ENCODE results near the gene AFF4. TPM values are rescaled to one million over a fixed set of nuclear protein-coding genes. Genes with fewer than 3 reads are reported as not detected.

AFF4 gene
- total RNA-seq, 1 experiment from 2014 or later, result 25.0 TPM

DNA sequence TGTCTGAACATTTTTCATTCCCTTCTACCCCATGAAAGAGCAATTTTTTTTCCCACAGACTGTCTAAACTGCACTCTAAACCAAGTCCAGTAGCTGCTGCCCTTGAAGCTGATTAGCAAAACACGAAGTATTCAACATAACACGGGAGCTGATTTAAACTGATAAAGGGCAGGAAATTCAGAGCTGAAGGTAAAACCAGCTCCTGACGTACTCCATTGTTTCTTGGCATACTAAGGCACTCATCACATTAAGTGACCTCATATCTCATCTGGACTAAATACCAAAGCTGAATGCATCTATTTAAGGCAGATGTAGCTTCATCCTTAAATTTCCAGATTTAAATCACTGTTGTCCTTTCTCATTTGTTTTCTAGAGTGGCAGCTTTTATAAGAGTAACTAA, 109.1 kb downstream of the AFF4 start:
- DNase-seq (ENCODE audit: low read depth), result no peak

DNA sequence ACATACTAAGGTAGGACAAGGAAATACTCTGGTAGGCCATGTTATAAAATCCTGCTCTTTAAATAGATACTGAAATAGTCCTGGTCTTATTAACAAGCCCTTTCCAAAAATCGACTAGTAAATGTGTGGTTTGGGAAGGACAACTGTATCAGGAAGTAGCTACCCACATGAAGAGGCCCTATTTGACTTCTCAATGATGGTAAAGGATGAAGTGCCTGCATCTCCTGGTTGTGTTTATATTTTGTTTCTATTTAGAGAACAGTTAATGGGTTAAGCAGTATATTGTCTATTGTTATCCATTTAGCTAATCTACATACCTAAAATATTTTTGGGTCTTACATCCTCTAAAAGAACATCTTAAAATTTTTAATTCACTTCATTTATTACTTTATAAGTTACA, 109.6 kb downstream of the AFF4 start:
- DNase-seq (ENCODE audit: low read depth), result no peak

DNA sequence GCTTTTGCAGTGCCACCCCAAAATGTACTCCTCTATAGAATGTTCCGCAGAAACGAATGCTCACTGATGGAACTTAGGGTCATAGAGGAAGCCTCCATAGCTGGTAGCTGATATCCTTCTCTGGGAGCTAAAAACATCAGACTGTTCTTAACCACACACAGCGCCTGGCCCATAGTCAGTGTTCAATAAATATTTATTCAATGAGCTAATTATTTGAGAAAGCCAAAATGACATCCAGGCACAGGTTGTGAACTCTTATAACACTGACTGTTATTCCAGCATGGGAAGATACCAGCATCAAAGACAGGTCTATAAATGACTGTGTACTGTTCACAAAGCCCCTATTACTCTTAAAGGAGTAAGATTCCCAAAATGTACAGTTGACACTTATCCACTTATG, 110.1 kb downstream of the AFF4 start:
- DNase-seq (ENCODE audit: low read depth), result no peak

DNA sequence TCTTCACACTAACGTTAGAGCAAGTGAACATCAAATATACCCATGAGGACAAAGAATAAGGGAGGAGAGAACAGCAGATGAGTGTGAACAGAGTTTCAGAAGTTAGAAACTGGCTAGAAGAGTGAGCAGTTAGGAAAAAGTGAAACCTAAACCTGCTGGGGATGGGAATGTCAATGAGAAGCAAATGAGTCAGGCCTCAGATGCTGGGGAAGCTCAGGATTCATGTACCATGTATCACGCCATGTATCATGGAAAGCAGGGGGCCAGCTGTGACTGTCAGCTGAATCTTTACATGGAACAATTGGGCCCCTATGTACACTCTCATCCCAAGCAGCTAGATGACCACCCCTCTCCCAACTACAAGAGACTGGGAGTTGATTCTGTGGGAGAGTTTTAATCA, 113.4 kb downstream of the AFF4 start:
- DNase-seq (ENCODE audit: low read depth), result peak; percentile 57

DNA sequence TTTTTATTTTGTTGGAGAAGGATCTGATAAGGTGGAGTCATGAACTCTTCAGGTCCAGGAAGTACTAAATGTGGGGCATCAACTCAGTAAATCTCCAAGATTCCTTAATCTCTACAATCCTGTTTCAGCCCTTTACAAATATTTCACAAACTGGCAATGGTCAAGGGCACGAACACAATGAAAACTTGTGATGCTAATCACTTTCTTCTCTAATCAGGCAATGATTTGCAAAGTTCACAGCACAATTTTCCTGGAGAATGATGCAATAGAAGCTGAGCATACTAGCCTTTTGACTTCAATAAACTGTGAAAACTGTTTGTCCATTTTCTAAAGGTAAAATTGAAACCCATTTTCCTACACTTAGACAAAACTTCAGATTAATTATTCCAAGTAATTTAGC, 114.1 kb downstream of the AFF4 start:
- no peak for DNase-seq (ENCODE audit: low read depth)

DNA sequence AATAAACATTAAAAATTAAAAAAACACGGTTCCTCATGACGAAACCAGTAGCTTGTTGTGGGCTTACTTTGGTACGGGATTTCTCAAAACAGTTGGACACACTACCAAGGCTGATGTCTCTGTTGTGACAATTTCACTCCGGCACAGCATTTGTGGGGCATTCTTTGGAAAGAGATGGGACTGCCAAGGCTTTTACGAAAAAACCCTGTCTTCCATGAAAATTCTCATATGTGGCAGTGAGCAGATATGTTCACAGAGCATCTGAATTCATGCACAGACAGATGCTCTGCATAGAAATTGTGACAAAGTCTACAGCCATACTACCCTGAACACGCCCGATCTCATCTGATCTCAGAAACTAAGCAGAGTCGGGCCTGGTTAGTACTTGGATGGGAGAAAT, 115.2 kb downstream of the AFF4 start:
- DNase-seq (ENCODE audit: low read depth), result no peak

DNA sequence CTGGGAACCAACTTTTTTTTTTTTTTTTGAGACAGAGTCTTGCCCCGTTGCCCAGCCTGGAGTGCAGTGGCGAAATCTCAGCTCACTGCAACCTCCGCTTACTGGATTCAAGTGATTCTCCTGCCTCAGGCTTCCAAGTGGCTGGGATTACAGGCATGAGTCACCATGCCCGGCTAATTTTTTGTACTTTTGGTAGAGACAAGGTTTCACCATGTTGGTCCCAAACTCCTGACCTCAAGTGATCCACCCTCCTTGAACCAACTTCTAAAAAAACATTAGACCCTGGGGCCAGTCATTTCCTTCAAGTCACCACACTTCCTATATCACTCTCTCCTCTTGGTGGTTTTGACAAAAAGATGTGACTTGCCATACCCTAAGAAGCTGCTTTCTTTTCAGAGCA, 122.1 kb downstream of the AFF4 start:
- peak; percentile 48 for DNase-seq (ENCODE audit: low read depth)

DNA sequence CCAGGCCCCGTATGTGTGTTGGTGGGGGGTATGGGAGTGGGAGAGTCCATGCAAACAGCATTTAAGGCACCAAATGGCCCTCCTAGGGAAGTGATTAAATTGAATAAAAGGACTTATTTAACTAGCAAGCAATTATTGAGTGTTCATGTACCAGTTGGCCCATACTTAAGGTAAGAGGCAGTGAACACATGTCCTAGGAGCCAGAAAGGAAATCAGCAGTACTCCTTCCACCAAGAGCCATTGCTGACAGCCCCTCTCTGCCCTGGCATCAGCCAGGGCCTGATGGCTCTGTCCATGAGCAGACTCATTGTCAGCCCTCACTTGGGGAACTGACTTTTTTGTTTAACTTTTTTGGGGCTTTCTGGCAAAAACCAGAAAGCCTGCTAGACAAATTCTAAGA, 122.5 kb downstream of the AFF4 start:
- no peak for DNase-seq (ENCODE audit: low read depth)

DNA sequence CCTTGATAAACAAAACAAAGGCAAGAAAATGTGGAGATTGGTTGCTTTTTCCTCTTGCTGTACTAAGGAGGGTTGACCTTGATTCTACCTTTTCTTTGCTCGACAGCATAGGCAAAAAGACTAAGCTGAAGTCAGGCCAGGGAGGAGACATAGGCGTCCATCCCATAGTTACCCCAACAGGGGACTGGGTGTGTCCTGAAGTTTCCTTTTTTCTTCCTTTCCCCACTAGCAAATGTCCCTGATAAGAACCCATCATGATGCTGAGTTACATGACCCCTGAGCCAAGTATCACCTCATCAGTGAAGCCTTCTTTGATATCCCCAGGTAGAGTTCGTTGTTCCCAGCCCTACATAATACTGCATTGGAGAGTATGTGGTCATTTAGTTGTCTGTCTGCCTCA, 123.1 kb downstream of the AFF4 start:
- no peak for DNase-seq (ENCODE audit: low read depth)

DNA sequence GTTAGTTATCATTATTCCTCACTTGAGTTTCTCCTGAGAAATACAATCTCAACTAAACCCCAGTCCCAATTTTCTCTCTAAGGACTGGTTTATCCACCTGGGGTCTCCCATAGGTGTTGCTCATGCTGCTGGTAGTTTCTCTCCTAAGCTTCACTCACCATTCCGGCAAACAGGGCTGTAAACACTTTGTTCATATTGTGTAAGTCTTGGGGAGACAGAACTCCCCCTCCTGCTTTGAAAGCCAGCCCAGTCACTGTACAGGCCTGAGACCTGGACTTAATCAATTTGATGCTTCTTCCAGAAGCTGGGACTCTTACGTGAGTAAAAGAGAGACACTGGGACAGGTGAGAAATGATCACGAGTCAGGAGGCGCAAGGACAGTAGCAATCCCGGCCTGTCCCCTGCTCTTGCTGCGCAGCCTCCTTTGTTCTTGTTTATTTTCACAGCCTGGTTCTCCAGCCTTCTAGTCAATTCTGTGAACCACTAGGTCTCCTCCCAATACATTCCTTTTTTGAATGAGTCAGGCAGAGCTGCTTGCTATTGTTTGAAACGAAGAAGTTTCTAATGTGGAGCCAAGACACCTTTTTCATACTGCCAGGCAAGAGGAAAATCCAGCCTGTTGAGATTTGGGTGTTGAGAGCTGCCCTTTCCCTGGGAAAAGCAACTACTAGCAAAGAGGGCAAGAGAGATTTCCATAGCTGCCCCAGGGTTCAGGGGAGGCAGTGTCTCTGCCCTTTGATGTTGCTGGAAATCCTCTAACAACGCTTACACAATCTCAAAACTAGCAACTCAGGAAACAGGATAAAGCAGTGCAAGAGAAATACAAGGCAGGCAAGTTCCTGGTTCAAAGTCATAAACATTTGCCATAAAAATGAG, 123.8 kb downstream of the AFF4 start:
- no peak for DNase-seq (ENCODE audit: low read depth)

DNA sequence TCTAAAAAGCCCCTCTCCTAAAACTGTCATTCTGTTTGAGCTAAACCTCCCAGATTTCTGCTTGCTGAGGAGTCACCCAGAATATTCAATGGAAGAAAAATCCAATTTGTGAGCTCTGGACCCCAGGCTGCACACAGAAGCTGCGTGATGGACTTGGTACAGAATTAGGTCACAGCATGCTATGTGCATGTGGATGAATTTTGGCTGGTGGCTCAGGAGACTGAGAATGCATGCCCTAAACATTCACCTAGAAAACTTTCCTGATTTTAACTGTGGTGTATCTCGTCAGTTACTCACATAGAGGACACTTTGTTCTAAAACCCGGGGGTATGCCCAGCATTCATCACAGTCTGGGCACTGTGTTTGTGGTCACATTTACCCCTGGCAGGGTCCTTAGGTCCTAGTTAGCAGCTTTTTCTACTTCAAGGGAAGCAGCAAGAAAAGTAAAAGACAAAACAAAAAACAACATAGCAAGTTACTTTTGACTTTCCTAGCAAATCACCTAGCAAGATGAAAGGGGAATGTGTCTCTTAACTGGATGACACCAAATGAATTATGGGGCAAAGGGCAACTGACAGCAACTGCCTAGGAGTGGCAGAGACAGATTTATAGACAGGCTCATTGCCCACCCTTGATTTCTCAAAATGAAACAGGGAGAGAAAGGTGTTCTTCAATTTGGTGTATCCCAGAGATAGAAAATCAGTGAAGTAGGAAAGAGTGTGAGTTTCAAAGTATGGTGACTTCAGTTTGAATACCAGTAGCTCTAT, 124.7 kb downstream of the AFF4 start:
- no peak for DNase-seq (ENCODE audit: low read depth)

DNA sequence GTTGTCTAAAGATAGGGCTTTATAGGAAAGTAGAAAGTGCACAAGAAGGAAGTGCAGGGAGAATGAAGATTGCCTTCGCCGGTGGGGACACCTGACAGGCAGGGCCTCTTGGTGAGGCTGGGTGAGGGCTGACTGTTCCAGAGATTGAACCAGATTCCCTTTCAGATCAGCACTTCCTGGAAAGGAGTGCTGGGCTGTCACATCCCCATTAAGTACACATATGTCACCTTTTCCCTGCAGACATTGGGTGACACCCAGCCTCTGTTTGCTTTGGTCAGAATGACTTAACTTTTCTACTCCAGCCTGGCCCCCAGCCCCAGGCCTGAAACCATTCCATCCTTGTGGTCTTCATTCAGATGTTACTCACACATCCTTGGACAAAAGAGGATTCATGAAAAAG, 125.6 kb downstream of the AFF4 start:
- DNase-seq (ENCODE audit: low read depth), result no peak

DNA sequence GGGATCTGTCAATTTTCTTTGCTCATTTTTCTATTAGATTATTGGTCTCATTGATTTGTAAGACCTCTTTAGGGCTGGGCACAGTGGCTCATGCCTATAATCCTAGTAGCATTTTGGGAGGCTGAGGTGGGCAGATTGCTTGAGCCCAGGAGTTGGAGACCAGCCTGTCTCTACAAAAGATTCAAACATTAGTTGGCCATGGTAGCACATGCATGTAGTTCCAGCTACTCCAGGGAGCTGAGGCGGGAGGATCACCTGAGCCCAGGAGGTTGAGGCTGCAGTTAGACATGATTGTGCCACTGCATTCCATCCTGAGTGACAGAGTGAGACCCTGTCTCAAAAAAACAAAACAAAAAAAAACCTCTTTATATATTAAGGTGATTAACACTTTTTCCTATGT, 126.6 kb downstream of the AFF4 start:
- DNase-seq (ENCODE audit: low read depth), result no peak

DNA sequence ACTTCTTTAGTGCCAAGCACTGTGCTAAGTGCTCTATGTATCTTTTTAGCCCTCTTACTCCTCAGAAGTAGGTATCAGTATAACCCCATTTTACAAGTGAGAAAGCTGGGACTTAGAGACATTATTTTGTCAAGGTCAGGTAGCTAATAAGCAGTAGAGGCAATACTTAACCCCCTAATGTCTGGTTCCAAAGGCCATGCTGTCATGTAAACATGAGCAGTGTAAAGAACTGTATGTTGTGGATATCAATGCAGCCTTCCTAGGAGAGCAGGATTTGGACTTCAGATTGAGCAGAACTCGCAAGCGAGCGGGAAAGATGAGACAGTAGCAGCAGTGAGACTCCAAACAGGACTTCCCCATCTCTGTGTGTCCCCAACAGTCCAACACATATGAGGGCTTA, 129.4 kb downstream of the AFF4 start:
- DNase-seq (ENCODE audit: low read depth), result no peak

DNA sequence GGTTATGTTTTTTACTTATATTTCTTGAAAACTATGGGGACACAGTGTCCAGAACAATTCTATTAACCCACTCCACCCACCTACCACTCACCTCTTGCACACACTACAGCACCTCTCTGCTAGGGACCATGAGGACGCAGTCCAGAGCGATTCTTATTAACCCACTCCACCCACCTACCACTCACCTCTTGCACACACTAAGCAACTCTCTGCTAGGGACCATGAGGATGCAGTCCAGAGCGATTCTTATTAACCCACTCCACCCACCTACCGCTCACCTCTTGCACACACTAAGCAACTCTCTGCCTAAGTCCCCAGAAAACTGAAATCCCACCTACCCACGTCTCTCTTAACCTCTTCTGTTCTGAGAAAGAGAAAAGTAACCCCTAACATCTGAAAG, 130.8 kb downstream of the AFF4 start:
- no peak for DNase-seq (ENCODE audit: low read depth)

DNA sequence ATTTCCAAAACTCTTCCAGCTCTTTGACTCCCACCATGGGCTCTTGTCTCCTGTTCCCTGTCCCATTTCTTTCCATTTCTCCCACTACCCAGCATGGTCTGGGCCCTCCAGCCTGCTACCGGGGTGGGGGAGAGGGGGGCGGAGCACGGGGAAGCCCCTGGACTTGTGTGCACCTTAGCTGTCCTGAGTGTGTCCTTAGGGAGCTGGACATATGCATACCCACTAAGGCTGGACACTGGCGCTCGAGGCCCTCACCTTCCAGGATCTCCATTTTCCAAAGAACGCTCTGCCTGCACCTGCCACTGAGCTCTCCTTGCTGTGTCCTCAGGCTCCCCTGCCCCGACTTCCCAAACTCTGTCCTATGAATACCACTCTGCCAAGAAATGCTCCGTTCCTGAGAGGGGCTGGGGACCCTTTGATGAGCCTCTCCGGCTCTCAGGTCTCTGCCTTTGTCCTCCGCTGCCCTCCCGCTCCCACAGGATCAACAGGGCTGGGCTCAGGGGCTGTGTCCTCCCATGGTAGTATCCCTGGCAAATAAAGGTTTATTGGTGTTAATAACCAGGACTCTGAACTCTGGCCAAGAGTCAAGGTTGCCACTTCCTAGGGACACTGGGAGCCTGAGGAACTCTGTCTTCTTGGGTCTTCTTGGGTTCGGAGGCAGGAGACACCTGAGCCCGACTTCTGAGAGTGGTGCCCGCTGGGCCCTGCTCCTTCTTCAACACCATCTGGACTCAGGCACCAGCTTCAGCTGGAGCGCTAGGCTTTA, 132.2 kb downstream of the AFF4 start:
- no peak for DNase-seq (ENCODE audit: low read depth)

DNA sequence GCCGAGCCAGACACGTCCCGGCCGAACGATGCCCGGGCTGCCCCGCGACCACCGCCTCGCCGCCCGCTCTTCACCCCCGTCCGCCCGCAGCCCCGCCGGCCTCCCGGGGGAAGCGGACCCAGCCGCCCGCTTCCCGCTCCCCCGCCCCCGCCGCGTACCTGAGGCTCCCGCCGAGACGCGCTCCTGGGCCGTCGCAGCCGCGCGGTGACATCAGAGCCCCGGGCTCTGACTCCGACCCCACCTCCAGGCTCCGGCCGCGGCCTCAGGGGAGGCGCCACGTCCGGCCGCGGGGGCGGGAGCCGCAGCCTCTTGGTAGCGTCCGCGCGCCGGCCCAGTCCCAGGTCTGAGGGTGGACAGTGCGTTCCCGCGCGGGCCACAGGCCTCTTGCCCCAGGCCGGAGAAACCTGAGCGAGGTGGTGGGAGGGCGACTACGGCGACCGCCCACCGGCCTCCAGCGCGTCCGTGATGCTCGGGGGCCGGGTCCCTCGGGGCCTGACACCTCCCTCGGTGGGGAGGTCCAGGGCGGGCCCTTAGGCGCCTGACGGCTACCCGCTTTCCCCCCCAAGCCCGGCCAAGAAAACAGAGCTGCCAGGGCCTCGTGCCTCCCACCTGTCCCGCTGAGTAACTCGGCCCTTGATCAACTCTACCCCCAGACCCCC, 132.9 kb downstream of the AFF4 start, which contains the start of gene SHROOM1:
TSS of gene SHROOM1 (minus strand) at position 212 of the 659 bp plus-strand sequence. CDS start 4,507 bp downstream, outside the sequence.
- DNase-seq (ENCODE audit: low read depth), result peak; percentile 70

DNA sequence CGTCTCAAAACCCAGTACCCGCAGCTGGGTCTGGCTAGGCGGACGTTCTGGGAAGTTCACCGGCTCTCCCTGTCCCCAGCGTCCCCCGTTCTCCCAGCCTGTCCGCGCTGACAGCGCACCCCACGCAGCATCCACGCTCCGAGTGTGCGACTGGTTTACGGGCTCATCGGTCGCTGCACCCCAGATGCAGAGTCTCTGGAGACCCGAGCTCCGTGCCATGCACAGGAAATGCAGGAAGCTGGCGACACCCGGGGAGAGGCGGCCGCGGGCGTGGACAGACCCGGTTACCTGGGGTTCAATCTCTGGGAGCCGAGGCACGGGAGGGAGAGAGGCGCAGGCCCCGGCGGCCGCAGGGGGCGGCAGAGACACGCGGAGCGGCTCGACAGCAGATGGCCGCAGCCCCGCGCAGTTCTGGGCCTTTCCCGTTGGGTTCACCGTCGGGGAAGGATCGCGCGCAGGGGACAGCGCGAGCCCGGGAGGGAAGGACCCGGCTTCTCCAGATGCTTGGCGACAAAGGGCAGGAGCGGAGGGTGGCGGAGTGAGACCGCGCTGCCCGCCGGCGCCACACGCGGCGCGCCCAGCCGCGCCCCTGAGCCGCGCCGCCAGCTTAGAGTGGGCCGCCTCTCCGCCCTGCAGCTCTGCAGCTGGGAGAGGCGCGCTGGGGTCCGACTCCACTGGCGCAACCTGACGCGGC, 133.5 kb downstream of the AFF4 start:
- DNase-seq (ENCODE audit: low read depth), result peak; percentile 86

DNA sequence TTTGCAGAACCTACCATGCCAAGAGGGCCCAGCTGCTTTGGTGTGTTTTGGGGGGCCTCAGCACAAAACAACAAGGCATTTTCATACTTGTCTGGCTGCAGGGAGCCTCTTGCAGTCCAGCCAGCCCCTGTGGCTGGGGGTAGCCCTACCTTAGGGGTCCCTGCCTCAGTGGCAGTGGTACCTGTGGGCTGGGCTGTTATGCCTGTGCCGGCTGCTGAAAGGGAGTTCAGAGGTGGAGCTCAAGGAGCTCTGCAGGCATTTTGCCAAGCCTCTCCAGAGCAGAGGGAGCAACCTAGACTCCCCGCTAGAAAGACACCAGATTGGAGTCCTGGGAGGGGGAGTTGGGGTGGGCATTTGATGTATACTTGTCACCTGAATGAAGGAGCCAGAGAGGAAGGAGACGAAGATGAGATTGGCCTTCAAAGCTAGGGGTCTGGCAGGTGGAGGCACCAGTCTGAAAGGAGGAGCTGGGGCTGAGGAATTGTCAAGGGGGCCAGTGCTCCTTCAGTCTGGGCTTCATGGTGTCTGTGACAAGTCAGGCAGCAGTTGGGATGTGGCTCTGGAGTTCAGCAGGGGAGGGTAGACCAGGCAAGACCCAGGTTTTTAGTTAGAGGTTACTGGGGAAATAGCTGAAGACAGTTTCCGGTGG, 134.5 kb downstream of the AFF4 start:
- DNase-seq (ENCODE audit: low read depth), result no peak

DNA sequence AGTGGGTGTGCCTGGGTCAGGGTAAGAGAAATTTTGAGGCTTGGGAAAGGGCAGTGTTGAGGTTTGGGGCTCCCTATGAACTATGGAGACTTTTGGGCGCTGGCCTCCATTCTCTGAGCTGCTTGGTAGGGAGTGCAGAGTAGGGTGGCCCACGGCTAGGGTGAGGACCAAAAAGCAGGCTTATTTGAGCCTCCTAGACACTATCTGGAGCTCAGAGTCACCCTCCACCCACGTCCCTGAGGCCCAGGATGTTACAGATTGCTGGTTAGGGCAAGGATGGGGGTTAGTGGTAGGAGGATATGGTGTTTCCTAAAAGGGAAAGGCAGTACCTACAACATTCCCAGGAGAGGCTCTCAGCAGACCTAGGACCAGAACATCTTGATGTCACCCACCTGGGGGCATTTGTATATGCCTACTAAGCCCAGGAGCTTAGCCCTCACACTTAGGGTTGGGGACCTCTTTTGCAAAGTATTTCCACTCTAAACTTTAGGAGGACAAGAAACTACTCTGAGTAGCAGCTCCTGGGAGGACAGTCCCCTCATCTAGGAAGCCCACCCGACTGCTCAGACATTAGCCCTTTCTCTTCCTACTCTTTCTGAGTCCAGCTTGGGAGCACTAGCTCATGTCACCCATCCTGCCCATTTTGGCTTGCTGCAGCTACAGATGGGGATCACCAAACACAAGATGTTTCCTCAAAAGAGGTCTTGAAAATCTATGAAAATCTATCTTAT, 135.3 kb downstream of the AFF4 start:
- no peak for DNase-seq (ENCODE audit: low read depth)
